ENCODE measurements around the gene APBB1IP. TPM values are rescaled to one million over a fixed set of nuclear protein-coding genes. Genes with fewer than 3 reads are reported as not detected.

Gene APBB1IP
- total and polyA plus RNA-seq, 2 donors (not counting 3 experiments of a cell fraction or from before 2014, with no cell fraction given) = not detected

DNA sequence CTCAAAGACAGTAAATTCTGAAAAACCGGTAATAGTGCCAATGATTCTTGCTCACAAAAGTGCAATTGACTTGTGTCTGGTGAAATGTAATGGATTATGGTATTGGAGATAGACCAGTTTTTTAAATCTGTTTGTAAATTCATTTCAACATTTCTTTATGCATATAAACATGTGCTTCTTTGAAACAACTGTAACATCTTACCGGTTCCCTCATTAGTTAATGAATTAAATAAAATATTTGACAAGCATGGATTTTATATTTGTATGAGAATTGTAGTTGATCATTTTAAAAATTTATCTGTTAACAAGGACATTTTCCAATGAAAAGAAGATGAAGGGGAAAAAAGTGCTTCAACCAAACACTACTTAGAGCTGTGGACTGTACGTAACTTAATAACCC is 21.0 kb upstream of the APBB1IP start:
- TF ChIP-seq FOS (IDR thresholded peaks at IDR 0.05; ENCODE audit: borderline replicate concordance, insufficient read depth, low read length) (no peak), MYC (IDR thresholded peaks at IDR 0.05; ENCODE audit: low read depth, low read length) (no peak), POLR2A (IDR thresholded peaks at IDR 0.05; ENCODE audit: low read depth, low read length) (no peak), GATA2 (IDR thresholded peaks at IDR 0.05; ENCODE audit: insufficient read depth, insufficient read length, low read depth, low read length) (no peak), POLR2AphosphoS5 (IDR thresholded peaks at IDR 0.05; ENCODE audit: insufficient read depth, low read depth, low read length) (no peak), JUN (IDR thresholded peaks at IDR 0.05; ENCODE audit: borderline replicate concordance, insufficient read depth, insufficient read length, low read depth) (no peak), EZH2 (IDR thresholded peaks at IDR 0.05; ENCODE audit: borderline replicate concordance, low read depth, low read length, severe bottlenecking) (no peak)
- TF ChIP-seq, protein P1, sequence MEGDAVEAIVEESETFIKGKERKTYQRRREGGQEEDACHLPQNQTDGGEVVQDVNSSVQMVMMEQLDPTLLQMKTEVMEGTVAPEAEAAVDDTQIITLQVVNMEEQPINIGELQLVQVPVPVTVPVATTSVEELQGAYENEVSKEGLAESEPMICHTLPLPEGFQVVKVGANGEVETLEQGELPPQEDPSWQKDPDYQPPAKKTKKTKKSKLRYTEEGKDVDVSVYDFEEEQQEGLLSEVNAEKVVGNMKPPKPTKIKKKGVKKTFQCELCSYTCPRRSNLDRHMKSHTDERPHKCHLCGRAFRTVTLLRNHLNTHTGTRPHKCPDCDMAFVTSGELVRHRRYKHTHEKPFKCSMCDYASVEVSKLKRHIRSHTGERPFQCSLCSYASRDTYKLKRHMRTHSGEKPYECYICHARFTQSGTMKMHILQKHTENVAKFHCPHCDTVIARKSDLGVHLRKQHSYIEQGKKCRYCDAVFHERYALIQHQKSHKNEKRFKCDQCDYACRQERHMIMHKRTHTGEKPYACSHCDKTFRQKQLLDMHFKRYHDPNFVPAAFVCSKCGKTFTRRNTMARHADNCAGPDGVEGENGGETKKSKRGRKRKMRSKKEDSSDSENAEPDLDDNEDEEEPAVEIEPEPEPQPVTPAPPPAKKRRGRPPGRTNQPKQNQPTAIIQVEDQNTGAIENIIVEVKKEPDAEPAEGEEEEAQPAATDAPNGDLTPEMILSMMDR (IDR thresholded peaks at IDR 0.05; ENCODE audit: extremely low read depth in 1 of 2, insufficient read depth in 1 of 2, low read depth in 1 of 2, low read length in 2 of 2) = no peak
- H3K79me2 ChIP-seq (ENCODE audit: control insufficient read depth, insufficient read depth, low read length) = no peaks in the 10 kb centered on the region
- intact Hi-C loops (cut with micrococcal nuclease) (no loop called here), dilution Hi-C loops (cut with MboI; ENCODE audit: extremely low pct_ligation_motif_present, low sequenced_read_pairs) (no loop called here)
- no peaks in the 10 kb centered on the region for H3K4me1 ChIP-seq (ENCODE audit: control insufficient read depth, extremely low read depth, insufficient read depth, low read length)
- DNase-seq (ENCODE audit: low read depth, low spot score) = no peak
- POLR2A ChIA-PET = no interaction called here
- H3K4me2 ChIP-seq (ENCODE audit: insufficient read depth, low read length) = no peak overlapping the region
- H4K20me1 ChIP-seq (replicated peaks; ENCODE audit: control insufficient read depth, extremely low read depth, insufficient read depth, low read length) = no peaks in the 10 kb centered on the region
- H3K4me3 ChIP-seq (replicated peaks in 1 of 3; ENCODE audit: insufficient read depth in 1 of 3, low read depth in 1 of 3, low read length in 3 of 3) = no peak overlapping the region
- no peaks in the 10 kb centered on the region for H3K27me3 ChIP-seq (ENCODE audit: control insufficient read depth in 2 of 2, insufficient read depth in 2 of 2, low read length in 2 of 2)
- BruUV-seq (replicated peaks) = no TSS peak
- FAIRE-seq = no peak
- H3K36me3 ChIP-seq (ENCODE audit: control insufficient read depth in 2 of 2, extremely low read depth in 1 of 2, insufficient read depth in 2 of 2, low read length in 2 of 2) = no peaks in the 10 kb centered on the region
- no peak overlapping the region for H3K27ac ChIP-seq (ENCODE audit: insufficient read depth, low read depth, low read length)
- no peak overlapping the region for H2AFZ ChIP-seq (ENCODE audit: low read depth, low read length)
- no peak overlapping the region for H3K9ac ChIP-seq (replicated peaks; ENCODE audit: extremely low read depth, insufficient read depth, low read length)
- H3K9me3 ChIP-seq (replicated peaks; ENCODE audit: control insufficient read depth, insufficient read depth, low read length) = peaks cover 4% of the 10 kb centered on the region
- CTCF ChIA-PET = no interaction called here
- no peaks in the 10 kb centered on the region for H3K9me1 ChIP-seq (replicated peaks; ENCODE audit: control insufficient read depth, extremely low read depth, insufficient read depth, low read length)
